Testis (tissue), 2 donors: ENCODE measurements around the gene ADCY10.

Source experiments
- CTCF ChIP-seq, 3 experiments: fragments of 450-650 bp in 2 of 3; fragments of 200-600 bp in 1 of 3; sonication (generic) in 1 of 3; IDR thresholded peaks; one replicate each; pipeline ENCODE4 v1.5.1; 2016 to 2019; ENCODE audit warnings: antibody characterized with exemption in 3 of 3, mild to moderate bottlenecking in 2 of 3, moderate library complexity in 1 of 3
- POLR2A ChIP-seq: fragments of 450-650 bp; IDR thresholded peaks from one replicate; pipeline ENCODE4 v1.6.1; 2017; ENCODE audit warnings: antibody characterized with exemption, mild to moderate bottlenecking, moderate library complexity

DNA sequence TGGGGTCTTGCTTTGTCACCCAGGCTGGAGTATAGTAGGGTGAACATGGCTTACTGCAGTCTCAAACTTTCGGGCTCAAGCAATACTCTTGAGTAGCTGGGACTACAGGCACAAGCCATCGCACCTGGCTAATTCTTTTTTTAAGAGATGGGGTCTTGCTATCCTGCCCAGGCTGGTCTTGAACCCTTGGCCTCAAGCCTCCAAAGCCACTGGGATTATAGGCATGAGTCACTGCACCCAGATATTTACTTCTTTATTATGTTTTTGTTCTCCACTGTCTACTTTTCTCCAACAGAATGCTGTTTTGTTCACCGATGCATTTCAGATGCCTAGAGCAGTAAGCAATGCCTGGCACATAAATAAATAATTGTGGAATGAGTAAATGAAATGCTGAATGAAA, 72.4 kb downstream of the ADCY10 start:
- TF ChIP-seq POLR2A (no peak), CTCF (IDR thresholded peaks at IDR 0.05) (no peak)
